Measurements from ENCODE around the gene MYMK.
A peak's percentile ranks its signal among the peaks of the same experiment; 100 is the strongest.

The MYMK gene

GRCh38 chr9:133524679-133525228 lies at the start of gene MYMK:
Gene MYMK, minus strand, starts transcription at chr9:133524959. Its CDS starts 115 bp downstream, at chr9:133524844.
- Histone ChIP-seq H3K4me1 (ENCODE audit: control insufficient read depth in 5 of 5, insufficient read depth in 5 of 5, low read length in 5 of 5) (peaks cover 4 to 32% (median 27%) of the 10 kb centered on the region in 5 donors), H3K4me3 (ENCODE audit: low read depth in 1 of 5, low read length in 5 of 5) (no peak within 1 kb of the TSS), H3K9ac (ENCODE audit: low read length in 5 of 5) (peak within 1 kb of the TSS in 1 of 5 donors; percentile 9), H3K27me3 (ENCODE audit: control insufficient read depth in 5 of 5, insufficient read depth in 4 of 5, low read length in 5 of 5) (peaks cover 2 to 32% (median 17%) of the 10 kb centered on the region in 5 donors), H3K36me3 (ENCODE audit: control insufficient read depth in 5 of 5, insufficient read depth in 5 of 5, low read length in 5 of 5) (no peaks in the 10 kb centered on the region), H3K27ac (ENCODE audit: low read depth, low read length) (no peak within 1 kb of the TSS), H3K9me3 (ENCODE audit: control insufficient read depth in 5 of 5, low read length in 5 of 5) (no peaks in the 10 kb centered on the region)

GRCh38 chr9:133573791-133574515 lies 49.2 kb upstream of the MYMK start:
- no peaks in the 10 kb centered on the region for H3K36me3 ChIP-seq (ENCODE audit: control insufficient read depth in 5 of 5, insufficient read depth in 5 of 5, low read length in 5 of 5)
- peaks cover 38 to 58% (median 54%) of the 10 kb centered on the region in 5 donors for H3K27me3 ChIP-seq (ENCODE audit: control insufficient read depth in 5 of 5, insufficient read depth in 4 of 5, low read length in 5 of 5)
- H3K4me1 ChIP-seq (ENCODE audit: control insufficient read depth in 5 of 5, insufficient read depth in 5 of 5, low read length in 5 of 5), result peaks cover 0 to 23% (median 16%) of the 10 kb centered on the region in 5 donors
- H3K27ac ChIP-seq (ENCODE audit: low read depth, low read length), result no peak overlapping the region
- H3K9me3 ChIP-seq (ENCODE audit: control insufficient read depth in 5 of 5, low read length in 5 of 5), result no peaks in the 10 kb centered on the region
- no peak overlapping the region for H3K9ac ChIP-seq (ENCODE audit: low read length in 5 of 5)
- H3K4me3 ChIP-seq (ENCODE audit: low read depth in 1 of 5, low read length in 5 of 5), result no peak overlapping the region

- Histone ChIP-seq H3K36me3 (ENCODE audit: control insufficient read depth in 5 of 5, insufficient read depth in 5 of 5, low read length in 5 of 5) (no peaks in the 10 kb centered on the region), H3K9ac (ENCODE audit: low read length in 5 of 5) (no peak overlapping the region), H3K27me3 (ENCODE audit: control insufficient read depth in 5 of 5, insufficient read depth in 4 of 5, low read length in 5 of 5) (peaks cover 29 to 51% (median 45%) of the 10 kb centered on the region in 5 donors), H3K4me3 (ENCODE audit: low read depth in 1 of 5, low read length in 5 of 5) (no peak overlapping the region), H3K9me3 (ENCODE audit: control insufficient read depth in 5 of 5, low read length in 5 of 5) (no peaks in the 10 kb centered on the region), H3K4me1 (ENCODE audit: control insufficient read depth in 5 of 5, insufficient read depth in 5 of 5, low read length in 5 of 5) (peaks cover 0 to 23% (median 16%) of the 10 kb centered on the region in 5 donors), H3K27ac (ENCODE audit: low read depth, low read length) (no peak overlapping the region)
Observed at GRCh38 chr9:133572821-133573361, 48.1 kb upstream of the MYMK start.

GRCh38 chr9:133571896-133572595 lies 47.3 kb upstream of the MYMK start:
- H3K4me1 ChIP-seq (ENCODE audit: control insufficient read depth in 5 of 5, insufficient read depth in 5 of 5, low read length in 5 of 5), result peaks cover 0 to 19% (median 14%) of the 10 kb centered on the region in 5 donors
- H3K9me3 ChIP-seq (ENCODE audit: control insufficient read depth in 5 of 5, low read length in 5 of 5), result no peaks in the 10 kb centered on the region
- H3K27ac ChIP-seq (ENCODE audit: low read depth, low read length), result no peak overlapping the region
- H3K9ac ChIP-seq (ENCODE audit: low read length in 5 of 5), result no peak overlapping the region
- no peaks in the 10 kb centered on the region for H3K36me3 ChIP-seq (ENCODE audit: control insufficient read depth in 5 of 5, insufficient read depth in 5 of 5, low read length in 5 of 5)
- no peak overlapping the region for H3K4me3 ChIP-seq (ENCODE audit: low read depth in 1 of 5, low read length in 5 of 5)
- H3K27me3 ChIP-seq (ENCODE audit: control insufficient read depth in 5 of 5, insufficient read depth in 4 of 5, low read length in 5 of 5), result peaks cover 24 to 47% (median 46%) of the 10 kb centered on the region in 5 donors

- peaks cover 0 to 14% (median 12%) of the 10 kb centered on the region in 5 donors for H3K4me1 ChIP-seq (ENCODE audit: control insufficient read depth in 5 of 5, insufficient read depth in 5 of 5, low read length in 5 of 5)
- no peaks in the 10 kb centered on the region for H3K9me3 ChIP-seq (ENCODE audit: control insufficient read depth in 5 of 5, low read length in 5 of 5)
- no peak overlapping the region for H3K27ac ChIP-seq (ENCODE audit: low read depth, low read length)
- H3K36me3 ChIP-seq (ENCODE audit: control insufficient read depth in 5 of 5, insufficient read depth in 5 of 5, low read length in 5 of 5), result no peaks in the 10 kb centered on the region
- H3K4me3 ChIP-seq (ENCODE audit: low read depth in 1 of 5, low read length in 5 of 5), result no peak overlapping the region
- H3K9ac ChIP-seq (ENCODE audit: low read length in 5 of 5), result no peak overlapping the region
- peaks cover 21 to 43% (median 41%) of the 10 kb centered on the region in 5 donors for H3K27me3 ChIP-seq (ENCODE audit: control insufficient read depth in 5 of 5, insufficient read depth in 4 of 5, low read length in 5 of 5)
Observed at GRCh38 chr9:133571391-133571890, 46.7 kb upstream of the MYMK start.

- Histone ChIP-seq H3K27me3 (ENCODE audit: control insufficient read depth in 5 of 5, insufficient read depth in 4 of 5, low read length in 5 of 5) (peaks cover 16 to 38% (median 34%) of the 10 kb centered on the region in 5 donors), H3K9ac (ENCODE audit: low read length in 5 of 5) (no peak overlapping the region), H3K4me1 (ENCODE audit: control insufficient read depth in 5 of 5, insufficient read depth in 5 of 5, low read length in 5 of 5) (peaks cover 0 to 16% (median 12%) of the 10 kb centered on the region in 5 donors), H3K9me3 (ENCODE audit: control insufficient read depth in 5 of 5, low read length in 5 of 5) (no peaks in the 10 kb centered on the region), H3K36me3 (ENCODE audit: control insufficient read depth in 5 of 5, insufficient read depth in 5 of 5, low read length in 5 of 5) (no peaks in the 10 kb centered on the region), H3K27ac (ENCODE audit: low read depth, low read length) (no peak overlapping the region), H3K4me3 (ENCODE audit: low read depth in 1 of 5, low read length in 5 of 5) (no peak overlapping the region)
Observed at GRCh38 chr9:133570691-133571080, 45.9 kb upstream of the MYMK start.

GRCh38 chr9:133569891-133570690 lies 45.3 kb upstream of the MYMK start:
- Histone ChIP-seq H3K9ac (ENCODE audit: low read length in 5 of 5) (no peak overlapping the region), H3K9me3 (ENCODE audit: control insufficient read depth in 5 of 5, low read length in 5 of 5) (no peaks in the 10 kb centered on the region), H3K27me3 (ENCODE audit: control insufficient read depth in 5 of 5, insufficient read depth in 4 of 5, low read length in 5 of 5) (peaks cover 12 to 37% (median 29%) of the 10 kb centered on the region in 5 donors), H3K27ac (ENCODE audit: low read depth, low read length) (no peak overlapping the region), H3K4me3 (ENCODE audit: low read depth in 1 of 5, low read length in 5 of 5) (no peak overlapping the region), H3K36me3 (ENCODE audit: control insufficient read depth in 5 of 5, insufficient read depth in 5 of 5, low read length in 5 of 5) (no peaks in the 10 kb centered on the region), H3K4me1 (ENCODE audit: control insufficient read depth in 5 of 5, insufficient read depth in 5 of 5, low read length in 5 of 5) (peaks cover 0 to 22% (median 16%) of the 10 kb centered on the region in 5 donors)

- Histone ChIP-seq H3K4me1 (ENCODE audit: control insufficient read depth in 5 of 5, insufficient read depth in 5 of 5, low read length in 5 of 5) (peaks cover 0 to 29% (median 17%) of the 10 kb centered on the region in 5 donors), H3K27me3 (ENCODE audit: control insufficient read depth in 5 of 5, insufficient read depth in 4 of 5, low read length in 5 of 5) (peaks cover 12 to 34% (median 26%) of the 10 kb centered on the region in 5 donors), H3K9ac (ENCODE audit: low read length in 5 of 5) (no peak overlapping the region)
Observed at GRCh38 chr9:133569121-133569785, 44.5 kb upstream of the MYMK start.

GRCh38 chr9:133568186-133568585 lies 43.4 kb upstream of the MYMK start:
- Histone ChIP-seq H3K9me3 (ENCODE audit: control insufficient read depth in 5 of 5, low read length in 5 of 5) (no peaks in the 10 kb centered on the region), H3K9ac (ENCODE audit: low read length in 5 of 5) (no peak overlapping the region), H3K36me3 (ENCODE audit: control insufficient read depth in 5 of 5, insufficient read depth in 5 of 5, low read length in 5 of 5) (no peaks in the 10 kb centered on the region), H3K27me3 (ENCODE audit: control insufficient read depth in 5 of 5, insufficient read depth in 4 of 5, low read length in 5 of 5) (peaks cover 17 to 33% (median 23%) of the 10 kb centered on the region in 5 donors), H3K4me1 (ENCODE audit: control insufficient read depth in 5 of 5, insufficient read depth in 5 of 5, low read length in 5 of 5) (peaks cover 2 to 31% (median 18%) of the 10 kb centered on the region in 5 donors), H3K4me3 (ENCODE audit: low read depth in 1 of 5, low read length in 5 of 5) (no peak overlapping the region), H3K27ac (ENCODE audit: low read depth, low read length) (no peak overlapping the region)

More at GRCh38 chr9:133569121-133569785, 44.5 kb upstream of the MYMK start:
- H3K9me3 ChIP-seq (ENCODE audit: control insufficient read depth in 5 of 5, low read length in 5 of 5), result no peaks in the 10 kb centered on the region
- H3K36me3 ChIP-seq (ENCODE audit: control insufficient read depth in 5 of 5, insufficient read depth in 5 of 5, low read length in 5 of 5), result no peaks in the 10 kb centered on the region
- H3K4me3 ChIP-seq (ENCODE audit: low read depth in 1 of 5, low read length in 5 of 5), result no peak overlapping the region
- no peak overlapping the region for H3K27ac ChIP-seq (ENCODE audit: low read depth, low read length)

All from subcutaneous abdominal adipose tissue (tissue), 5 donors.